Cerebellar cortex (tissue), 1 donor: ENCODE data around the gene GNG8.
"Not testable (repeated sequence)": the region's sequence is repeated elsewhere in the genome, so short reads cannot be mapped to it uniquely, and the experiment has no call there.

Experiments
- DNase-seq: peaks from one replicate; pipeline ENCODE4 v3.0.0-alpha.2; 2015; ENCODE audit warnings: low spot score

The GNG8 gene

DNA sequence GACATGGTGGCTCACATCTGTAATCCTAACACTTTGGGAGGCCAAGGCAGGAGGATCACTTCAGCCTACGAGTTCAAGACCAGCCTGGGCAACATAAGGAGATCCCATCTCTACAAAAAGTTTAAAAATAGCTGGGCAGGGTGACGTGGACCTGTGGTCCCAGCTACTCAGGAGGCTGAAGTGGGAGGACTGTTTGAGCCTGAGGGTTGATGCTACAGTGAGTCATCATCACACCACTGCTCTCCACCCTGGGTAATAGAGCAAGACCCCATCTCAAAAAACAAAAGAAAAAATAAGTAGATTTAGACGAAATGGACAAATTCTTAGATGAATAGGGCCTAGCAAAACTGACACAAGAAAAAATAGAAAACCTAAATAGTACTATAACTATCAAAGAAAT is 10.4 kb upstream of the GNG8 start:
- DNase-seq: no peak

DNA sequence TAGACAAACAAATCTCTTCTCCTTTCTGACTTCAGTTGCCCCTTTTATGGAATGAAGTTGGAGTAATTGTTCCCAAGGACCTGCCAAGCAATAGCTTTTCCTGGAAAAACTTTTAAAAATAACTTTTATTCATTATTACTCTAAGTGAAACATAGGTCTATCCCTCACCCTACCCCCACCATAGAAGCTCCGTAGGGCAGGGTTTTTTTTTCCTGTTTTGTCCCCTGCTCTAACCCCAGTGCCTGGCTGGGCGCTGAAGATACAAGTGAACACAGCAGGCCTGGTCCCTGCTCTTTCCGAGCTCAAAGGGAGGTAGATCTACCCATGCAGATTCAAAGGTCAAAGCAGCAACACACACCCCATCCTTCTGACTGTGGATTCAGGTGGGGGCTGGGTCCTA is 8.7 kb upstream of the GNG8 start:
- DNase-seq: no peak

DNA sequence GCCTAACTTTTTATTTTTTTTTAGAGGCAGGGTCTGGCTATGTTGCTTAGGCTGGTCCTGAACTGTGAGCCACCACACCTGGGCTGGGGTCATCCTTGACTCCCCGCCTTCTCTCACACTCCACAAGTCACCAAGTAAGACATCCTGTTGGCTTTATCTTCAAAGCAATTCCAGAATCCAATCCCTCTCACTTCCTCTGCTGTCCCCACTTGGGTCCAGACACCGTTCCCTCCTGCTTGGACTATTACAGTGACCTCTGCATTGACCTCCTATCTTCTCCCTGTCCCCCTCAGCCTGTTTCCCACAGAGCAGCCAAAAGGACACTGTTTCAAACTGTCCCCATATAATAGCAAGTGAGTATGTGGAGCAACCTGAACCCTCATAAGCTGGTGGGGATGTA is 4.7 kb upstream of the GNG8 start:
- DNase-seq: no peak

DNA sequence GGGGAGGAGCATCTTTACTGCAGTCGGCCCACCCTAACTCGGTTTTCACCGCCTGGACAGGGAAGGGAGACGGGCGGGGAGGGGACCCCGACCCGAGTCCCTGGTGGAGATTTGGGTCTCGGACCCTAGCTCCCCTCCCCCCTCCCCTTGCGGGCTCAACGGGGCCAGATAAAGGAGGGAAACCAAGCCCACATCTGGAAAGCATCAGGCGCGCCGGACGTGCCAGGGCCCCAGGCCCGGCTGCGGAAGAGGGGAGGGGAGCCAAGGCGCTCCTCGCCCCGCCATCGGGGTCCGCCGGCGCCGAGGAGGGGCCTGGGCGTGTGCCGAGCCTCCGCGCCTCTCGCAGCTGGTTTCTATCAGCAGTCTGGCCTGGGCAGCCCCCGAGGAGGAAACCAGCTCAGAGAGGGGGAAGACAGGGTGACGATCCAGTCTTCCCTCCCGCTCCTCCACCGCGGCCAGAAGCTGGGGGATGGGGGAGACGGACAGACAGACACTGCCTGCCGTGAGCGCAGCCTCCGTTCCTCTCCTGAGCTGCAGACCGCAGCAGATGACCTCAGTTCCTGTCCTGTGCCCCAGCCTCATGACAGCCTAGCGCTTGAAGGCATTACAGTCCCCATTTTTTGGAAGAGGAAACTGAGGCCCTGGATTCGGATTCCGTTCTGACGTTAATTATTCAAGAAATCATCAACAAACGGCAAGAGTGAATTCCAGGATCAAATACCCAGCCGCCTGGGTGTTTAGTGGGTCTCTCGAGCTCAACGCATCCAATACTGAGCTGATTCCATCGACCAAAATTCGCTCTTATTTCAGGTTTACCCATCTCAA is 3.6 kb upstream of the GNG8 start:
- DNase-seq: no peak

DNA sequence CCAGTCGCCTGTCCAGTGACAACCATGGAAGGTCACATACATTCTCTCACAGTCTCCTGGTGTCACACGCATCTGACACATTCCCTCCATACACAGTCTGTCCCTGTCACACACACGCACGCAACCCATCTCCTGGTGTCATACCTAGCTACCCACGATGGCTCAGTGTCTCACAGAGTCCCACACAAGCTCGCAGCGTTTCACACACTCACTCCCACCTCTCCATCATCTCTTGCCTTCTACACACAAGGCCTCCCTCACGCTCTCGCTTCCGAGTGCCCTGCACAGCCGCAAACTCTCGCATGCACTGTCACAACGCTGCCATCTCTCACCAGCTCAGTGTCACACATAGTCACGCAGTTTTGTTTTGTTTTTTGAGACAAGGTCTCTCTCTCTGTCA is 1.2 kb upstream of the GNG8 start:
- DNase-seq: no peak

DNA sequence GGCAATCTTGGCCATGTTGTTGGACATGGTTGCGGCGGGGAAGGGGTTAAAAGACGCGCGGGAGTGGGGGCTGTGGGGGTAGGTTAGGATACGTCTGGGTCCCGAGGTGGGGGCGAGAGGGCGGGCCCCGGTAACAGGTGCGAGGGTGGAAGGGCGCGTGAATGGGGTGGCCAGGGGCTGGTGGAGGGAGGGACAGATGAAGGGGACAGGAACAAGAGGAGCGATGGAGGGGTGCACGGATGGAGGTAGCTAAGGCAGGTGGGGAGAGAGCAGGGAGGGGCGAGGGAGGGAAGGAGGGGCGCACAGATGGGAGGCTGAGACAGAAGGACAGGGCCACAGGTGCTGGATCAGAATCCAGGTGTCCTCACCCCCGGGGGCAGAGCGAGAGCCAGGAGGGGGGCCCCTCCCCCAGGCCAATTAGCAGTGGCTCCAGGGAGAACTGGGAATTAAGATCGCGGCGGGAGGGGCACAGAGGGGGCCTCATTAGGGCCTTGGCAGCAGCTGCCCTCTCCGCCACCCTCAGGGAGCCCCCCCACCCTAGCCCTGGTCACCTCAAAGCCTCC is 1.3 kb downstream of the GNG8 start:
- no peak for DNase-seq

DNA sequence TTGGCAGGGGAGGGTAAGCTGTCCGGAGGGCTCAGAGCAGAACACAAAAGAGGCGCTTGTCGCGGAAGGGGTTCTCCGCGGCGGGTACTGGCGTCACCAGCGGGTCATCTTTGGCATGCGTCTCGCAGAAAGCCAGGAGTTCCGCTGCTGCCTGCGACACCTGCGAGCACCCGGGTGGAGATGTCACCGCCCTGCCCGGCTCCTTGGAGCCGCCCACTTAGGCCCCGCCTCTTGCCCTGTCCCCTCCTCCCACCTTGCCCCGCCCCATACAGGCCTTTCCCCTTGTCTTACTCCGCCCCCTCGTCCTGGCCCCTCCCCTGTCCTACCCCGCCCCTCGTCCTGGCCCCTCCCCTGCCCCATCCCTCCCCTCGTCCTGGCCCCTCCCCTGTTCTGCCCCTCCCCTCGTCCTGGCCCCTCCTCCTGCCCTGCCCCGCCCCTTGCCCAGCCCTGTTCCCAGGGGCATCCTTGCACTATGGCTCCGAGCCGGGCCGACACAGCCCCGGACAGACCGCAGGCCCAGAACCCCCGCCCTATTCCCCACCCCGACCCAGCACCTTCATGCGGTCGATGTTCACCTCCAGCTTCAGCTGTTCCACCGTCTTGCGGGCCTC is 1.9 kb downstream of the GNG8 start:
- peak; percentile 62 for DNase-seq

DNA sequence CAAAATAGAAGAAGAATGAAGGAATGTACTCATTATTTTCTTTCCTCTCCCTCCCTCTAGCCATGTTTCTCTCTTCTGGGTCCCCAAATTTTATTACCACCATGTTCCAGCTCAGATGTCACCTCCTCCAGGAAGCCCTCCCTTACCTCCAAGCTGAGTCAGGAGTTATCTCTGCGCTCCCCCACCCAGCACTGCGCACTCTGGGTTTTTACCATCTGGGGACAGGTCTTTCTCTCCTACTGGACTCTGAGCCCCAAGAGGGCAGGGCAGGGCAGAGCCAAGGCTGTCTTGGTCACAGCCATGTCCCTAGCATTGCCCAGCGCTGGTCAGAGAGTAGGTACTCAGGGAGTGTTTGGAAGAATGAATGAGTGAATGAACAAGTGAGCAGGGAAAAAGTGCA is 2.9 kb downstream of the GNG8 start:
- DNase-seq: no peak

DNA sequence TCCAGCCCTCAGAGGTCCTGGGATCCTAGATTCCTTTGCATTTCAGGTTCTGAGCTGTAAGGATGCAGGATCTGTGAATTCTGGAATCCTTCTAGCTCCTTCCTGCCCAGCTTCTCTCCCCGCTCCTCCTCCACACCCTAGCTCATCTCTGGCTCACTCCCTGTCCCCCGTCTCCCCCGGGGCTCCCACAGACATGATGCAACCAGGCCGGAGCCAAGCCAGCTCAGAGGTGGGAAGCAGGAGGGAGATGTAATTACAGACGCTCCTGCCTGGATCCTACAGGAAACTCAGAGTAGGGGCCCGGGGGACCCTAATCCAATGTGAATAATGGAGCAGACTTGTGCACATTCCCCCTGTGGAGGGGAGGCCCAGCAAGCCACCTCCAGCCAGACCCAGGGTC is 4.5 kb downstream of the GNG8 start:
- no peak for DNase-seq

DNA sequence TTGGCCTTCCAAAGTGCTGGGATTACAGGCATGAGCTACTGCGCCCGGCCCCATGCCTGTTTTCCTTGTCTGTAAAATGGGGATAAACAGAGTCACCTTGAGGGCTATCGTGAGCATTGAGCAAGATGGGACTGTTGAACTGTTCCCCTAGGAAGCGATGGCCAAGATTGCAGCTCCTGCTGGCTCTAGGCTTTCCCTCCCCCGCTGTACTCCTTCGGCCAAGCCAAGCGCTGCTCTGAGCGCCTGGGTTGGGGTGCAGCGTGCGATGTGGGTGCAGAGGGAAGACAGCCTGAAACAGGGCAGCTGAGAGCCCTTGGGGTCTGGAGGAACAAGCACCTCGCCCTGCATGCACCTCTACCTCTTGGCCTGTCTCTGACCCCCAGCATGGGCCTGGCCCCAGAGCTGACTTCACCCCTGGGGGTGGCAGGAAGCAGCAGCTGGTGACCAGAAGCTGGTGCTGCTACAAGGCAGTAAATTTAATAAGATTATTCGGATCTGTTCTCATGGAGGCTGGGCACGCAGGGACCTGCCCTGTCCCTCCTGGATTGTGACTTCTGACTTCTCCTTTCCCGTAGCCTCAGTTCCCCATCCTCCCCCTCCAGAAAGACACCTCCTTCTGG is 5.3 kb downstream of the GNG8 start:
- no peak for DNase-seq

DNA sequence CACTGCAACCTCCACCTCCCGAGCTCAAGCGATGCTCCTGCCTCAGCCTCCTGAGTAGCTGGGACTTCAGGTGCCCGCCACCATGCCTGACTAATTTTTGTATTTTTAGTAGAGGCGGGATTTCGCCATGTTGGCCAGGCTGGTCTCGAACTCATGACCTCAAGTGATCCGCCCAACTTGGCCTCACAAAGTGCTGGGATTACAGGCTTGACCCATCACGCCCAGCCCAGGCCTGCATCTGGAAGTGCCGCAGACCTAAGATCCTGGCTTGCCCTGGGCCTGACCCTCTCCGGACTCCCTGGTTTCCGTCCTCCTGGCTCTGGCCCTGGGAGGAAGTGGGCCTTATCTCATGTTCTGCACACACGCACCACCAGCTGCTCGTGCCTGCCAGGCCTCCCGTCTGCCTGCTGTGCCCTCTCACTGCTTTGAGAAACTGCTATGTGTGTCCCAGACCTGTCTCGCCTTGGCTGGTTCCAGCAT is 6.4 kb downstream of the GNG8 start:
- DNase-seq: no peak

DNA sequence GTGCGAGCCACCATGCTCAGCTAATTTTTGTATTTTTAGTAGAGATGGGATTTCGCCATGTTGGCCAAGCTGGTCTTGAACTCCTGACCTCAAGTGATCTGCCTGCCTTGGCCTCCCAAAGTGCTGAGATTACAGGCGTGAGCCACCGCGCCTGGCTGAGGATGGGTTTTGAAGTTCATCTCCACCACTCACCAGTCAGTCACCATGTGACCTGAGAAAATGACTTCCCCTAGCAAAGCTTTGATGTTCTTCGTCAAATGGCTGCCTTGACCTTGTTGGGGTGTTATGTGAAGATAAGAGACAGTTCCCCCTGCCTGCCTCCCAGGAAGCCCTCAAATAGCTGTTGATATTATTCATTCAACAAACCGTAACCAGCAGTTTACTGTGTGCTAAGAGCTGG is 7.0 kb downstream of the GNG8 start:
- not testable (repeated sequence) for DNase-seq

DNA sequence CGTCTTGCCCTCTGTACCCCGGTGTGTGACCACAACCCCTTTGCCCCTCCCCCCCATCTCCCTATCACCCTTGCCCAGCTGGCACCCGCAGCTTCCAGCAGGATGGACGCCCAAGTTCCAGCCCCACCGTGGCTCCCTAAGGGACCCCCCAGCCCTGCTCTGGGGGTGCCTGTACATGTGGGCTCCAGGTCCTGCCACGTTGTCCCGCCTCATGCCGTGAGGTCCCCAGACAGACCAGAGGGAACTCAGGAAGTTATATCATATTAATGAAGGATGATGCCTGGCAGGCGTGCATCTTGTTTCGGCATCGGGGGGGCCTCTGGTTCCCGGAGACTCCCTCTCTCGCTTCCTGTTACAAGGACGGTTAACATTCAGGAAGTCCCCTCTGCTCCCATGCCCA is 9.6 kb downstream of the GNG8 start:
- no peak for DNase-seq

DNA sequence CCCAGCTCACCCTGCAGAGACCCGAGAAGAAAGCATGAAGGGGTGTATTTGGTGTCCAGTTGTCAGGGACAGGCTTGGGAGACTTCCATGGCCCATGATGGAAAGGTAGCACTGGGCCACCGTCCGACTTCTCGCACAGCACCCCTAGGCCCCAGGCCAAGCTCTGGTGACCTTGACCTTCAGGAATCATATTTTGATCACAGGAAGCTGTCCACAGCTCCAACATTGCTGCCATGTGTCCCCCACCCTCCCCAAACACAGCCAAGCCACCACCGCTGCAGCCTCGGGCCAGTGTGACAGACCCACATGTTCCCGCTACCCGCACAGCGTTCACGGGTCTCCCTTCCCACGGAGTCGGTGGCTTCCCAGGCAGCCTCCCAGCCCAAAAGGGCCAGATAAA is 10.3 kb downstream of the GNG8 start:
- no peak for DNase-seq

DNA sequence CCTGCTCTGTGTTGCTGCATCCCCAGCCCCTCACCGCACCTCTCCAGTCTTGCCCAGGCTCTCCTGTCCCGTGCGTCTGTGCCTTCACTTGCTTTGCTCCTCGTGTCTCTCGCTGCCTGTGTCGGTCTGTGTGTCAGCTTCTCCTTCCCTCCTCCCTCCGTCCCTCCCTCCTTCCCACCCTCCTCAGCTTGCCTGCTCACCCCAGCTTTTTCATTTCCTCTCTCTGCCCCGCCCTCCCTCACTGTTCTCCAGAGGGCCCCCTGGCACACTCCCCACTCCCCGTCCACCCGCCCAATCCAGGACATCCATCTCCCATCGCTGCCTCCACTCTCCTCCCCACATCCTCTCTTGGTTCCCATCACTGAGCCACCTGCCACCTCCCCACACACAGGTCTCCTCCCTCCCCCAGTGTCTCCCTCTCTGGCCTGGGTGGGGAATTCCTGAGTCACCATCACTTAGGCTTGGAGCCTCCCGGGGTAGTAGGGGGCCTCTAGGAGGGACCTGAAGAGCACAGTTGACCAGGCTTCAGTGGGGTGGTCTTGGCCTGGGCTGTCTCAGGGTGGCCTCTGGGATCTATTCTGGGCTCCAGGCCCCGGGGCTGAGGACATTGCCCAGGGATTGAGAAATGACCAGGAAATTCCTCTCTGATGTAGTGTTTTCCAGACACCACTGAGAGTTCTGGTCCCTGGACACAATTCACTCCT is 10.9 kb downstream of the GNG8 start, which contains the start of gene PTGIR:
Gene PTGIR, minus strand, starts transcription at position 132 of the 704 bp plus-strand sequence. CDS start 864 bp downstream, outside the sequence.
- no peak for DNase-seq

DNA sequence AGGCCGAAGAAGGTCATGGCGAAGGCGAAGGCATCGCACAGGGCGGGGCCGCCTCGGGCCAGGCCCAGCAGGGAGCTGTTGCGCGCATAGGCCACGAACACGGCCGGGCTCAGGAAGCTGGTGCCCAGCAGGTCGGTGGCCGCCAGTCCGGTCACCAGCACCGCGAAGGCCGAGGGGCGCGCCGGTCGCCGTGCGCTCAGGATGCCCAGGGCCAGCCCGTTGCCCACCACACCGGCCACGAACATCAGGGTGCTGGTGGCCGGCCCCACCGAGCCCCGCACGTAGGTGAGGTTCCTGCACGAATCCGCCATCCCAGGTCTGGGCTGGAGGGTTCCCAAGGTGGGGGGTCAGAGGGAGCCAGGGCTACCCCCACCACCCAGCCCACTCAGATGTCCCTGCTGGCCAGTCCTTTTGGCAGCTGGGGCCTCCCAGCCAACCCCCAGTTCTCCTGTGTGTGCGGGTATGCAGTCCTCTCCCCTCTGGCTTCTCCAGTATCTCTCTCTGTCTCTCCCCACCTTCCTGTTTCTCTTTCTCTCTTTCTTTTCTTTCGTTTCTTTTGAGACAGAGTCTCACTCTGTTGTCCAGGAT is 12.0 kb downstream of the GNG8 start:
- DNase-seq: no peak

DNA sequence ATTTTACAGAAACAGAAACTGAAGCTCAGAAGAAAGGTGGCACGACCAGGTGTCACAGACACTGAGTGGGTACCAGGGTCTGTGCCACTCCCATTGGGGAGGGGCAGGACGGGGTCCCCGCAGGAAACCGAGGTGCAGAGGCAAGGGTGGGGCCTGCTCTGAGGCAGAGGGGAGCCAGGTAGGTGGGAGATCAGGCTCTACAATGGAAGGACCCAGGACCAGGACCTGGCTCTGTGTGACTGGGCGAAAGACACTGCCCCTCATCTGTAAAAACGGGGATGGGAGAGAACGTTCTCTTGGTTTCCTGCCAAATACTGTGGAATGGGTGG is 13.9 kb downstream of the GNG8 start:
- no peak for DNase-seq

DNA sequence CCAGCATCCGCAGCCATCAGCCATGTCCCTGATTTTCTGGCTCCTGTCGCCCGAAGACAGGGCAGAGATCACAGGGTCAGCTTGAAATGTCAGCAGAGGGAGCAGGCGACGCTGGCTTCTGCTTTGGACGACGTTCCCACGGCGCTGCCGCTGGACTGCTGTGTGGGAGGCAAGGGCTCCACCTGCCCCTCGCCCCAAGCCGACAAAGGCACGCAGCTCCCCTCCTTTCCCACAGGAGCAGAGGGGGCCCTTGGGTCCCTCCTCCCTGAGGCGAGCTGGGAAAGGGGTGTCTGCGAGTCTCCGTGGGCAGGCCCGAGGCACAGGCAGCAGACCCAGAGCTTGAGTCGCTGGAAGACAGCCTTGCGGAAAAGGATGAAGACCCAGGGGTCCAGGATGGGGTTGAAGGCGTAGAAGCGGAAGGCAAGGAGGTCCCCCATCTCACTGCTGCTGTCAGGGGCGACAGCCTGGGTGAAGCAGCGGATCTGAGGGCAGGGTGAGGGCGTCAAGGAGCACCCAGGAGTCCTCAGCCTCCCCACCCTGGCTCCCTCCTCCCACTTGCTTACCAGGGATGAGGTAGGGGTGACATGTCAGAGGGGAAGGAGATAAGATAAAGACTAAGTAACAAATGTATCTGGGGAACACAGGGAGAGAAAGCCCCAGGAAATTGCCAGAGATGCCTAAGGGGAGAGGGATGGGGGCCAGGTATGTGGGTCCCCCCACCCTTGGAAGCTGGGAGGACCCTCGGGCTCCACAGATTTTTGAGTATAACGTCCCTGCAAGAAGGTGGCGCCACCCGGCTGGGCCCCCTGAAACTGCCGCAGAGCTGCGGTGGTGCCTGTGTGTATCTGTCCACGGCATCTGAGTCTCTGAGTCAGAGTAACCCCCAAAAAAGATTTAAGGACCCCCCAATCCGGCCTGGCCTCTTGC is 14.5 kb downstream of the GNG8 start:
- DNase-seq: no peak

DNA sequence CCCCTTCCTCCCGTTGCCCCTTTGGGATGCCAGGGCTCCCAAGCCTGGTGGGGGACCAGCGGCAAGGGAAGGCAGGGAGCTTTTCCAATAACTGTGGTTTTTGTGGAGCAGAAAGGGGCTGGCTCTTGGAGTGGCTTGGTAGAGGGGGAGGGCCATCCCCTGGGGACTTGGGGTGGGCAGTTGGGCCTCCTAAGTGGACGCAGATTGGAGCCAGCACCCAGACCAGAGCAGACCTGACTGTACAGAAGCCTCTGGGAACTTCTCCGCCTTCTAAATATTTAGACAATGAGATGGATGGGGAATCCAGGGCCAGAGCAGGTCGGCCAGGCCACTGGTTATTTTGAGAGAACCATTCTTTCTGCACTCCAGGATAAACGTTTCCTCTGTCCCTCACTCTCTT is 15.3 kb downstream of the GNG8 start:
- no peak for DNase-seq

DNA sequence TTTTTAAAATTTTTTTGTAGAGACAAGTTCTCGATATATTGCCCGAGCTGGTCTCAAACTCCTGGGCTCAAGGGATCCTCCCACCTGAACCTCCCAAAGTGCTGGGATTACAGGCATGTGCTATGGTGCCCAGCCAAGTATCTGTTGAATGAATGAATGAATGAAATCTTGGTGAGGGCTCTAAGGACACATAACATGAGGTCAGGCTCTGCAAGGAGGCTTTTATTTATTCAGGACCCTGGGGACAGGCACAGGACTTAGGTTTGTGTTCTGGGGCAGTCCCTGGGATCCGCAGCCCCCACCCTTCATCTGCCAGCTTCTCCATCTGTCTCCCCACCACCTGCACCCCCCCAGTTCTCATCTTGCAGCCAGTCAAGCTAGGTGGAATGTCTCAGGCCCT is 15.7 kb downstream of the GNG8 start:
- DNase-seq: no peak

DNA sequence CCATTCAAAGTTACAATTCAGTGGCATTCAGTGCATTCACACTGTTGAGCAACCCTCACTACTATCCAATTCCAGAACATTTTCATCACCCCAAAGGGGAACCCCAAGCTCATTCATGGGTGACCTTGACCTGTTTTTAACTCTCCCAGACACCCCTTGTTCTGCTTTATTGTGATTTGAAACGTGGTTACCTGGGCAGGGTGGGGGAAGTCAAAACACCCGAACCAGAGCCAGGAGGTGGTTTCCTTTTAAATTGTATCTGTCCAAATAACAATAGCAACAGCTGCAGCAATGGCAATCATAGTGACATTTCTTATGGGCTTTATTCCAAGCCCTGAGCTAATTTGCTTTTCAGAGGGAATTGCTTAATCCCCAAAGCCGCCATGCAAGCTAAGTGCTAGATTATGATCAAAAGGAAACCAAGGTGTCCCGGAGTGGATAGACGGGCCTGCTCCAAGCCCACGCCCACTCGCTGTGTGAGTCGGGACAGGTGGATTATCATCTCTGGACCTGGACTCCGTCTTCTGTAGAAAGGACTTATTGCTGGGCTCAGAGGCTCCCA is 17.3 kb downstream of the GNG8 start:
- no peak for DNase-seq
